ENCODE data around the gene ARL4D. TPM values are rescaled to one million over a fixed set of nuclear protein-coding genes. Genes with fewer than 3 reads are reported as not detected.

The ARL4D gene
- total RNA-seq, 1 donor from 2014 or later: 25.0 TPM

- no peak for DNase-seq (ENCODE audit: low spot score)
Observed at GRCh38 chr17:43427362-43428043, 28.7 kb downstream of the ARL4D start.

- DNase-seq (ENCODE audit: low spot score): no peak
Observed at GRCh38 chr17:43428524-43428923, 29.7 kb downstream of the ARL4D start.

GRCh38 chr17:43430936-43431713 lies 32.3 kb downstream of the ARL4D start:
- no peak for DNase-seq (ENCODE audit: low spot score)

- no peak for DNase-seq (ENCODE audit: low spot score)
Observed at GRCh38 chr17:43431714-43432523, 33.1 kb downstream of the ARL4D start.

DNA sequence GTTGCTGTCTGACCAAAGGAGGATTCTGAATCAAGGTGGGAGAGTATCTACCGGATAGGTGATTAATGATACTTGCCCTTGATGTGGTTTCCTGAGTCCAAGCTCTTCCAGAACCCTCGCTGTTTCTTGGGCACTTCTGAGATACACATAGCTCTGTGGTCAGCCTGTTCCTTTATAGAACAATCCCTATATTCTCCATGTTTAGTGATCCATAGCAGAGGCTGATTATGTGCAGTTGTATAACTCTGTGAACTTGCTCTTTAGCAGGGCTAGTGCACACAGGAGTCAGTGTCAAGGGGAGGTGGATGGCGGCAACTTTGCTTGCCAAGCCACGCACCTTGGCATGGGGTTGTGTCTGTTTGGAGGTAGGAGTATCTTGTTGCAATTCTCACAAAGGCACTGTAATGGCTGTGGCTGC lies 36.1 kb downstream of the ARL4D start:
- no peak for DNase-seq (ENCODE audit: low spot score)

DNA sequence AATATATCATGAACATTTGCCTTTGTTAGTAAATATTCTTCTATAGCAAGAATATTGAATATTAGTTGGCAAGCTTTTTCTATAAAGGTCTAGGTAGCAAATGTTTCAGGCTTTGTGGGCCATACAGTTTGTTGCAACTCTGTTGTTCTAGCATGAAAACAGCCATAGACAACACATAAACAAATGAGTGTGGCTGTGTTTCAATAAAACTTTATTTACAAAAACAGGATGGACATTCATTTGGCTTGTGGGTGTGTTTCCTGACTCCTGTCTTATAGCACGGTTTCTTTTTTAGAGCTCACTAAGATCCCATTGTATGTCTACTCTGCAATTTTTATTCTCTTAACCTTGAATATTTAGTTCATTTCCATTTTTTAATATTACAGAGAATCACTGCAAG lies 39.0 kb downstream of the ARL4D start:
- DNase-seq (ENCODE audit: low spot score): no peak

- DNase-seq (ENCODE audit: low spot score): no peak
Observed at GRCh38 chr17:43438626-43439025, 39.8 kb downstream of the ARL4D start.

DNA sequence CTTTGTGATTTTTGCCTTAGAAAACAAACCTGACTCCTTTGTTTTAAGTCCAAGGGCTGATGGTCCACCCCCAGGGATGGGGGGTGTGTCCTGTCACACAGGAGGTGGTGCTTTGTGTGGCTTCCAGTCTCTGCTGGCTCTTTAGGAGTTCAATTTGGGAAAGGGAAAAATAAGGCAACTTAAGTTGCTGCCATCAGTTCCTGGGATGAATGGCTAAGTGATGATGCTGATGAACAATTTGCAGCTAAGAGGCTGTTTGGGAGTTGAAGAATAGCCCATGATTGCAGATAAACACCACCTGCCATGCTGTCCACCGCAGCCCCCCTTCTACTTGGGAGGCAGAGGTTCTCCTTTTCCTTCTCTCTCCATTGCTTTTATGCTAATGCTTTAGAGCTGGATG lies 40.2 kb downstream of the ARL4D start:
- DNase-seq (ENCODE audit: low spot score): no peak

DNA sequence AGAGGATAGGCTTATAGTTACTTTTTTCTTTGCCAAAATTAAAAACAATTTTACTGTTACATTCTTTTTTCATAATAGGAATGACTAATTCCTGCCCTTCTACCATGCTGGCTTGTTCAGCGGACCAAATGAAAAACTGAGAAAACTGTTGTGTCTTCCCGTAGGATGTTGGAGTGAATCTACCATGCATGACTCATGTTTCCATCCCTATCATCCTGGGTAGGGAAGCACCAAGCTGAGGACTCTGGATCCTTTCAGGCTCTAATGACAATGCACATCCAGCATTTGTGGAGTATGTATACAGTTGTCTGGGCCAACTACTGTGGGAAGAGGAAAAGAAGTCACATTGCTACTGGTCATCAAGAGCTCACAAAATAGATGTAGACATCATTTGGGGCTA lies 43.9 kb downstream of the ARL4D start:
- no peak for DNase-seq (ENCODE audit: low spot score)

- DNase-seq (ENCODE audit: low spot score): no peak
Observed at GRCh38 chr17:43443381-43443780, 44.6 kb downstream of the ARL4D start.

DNA sequence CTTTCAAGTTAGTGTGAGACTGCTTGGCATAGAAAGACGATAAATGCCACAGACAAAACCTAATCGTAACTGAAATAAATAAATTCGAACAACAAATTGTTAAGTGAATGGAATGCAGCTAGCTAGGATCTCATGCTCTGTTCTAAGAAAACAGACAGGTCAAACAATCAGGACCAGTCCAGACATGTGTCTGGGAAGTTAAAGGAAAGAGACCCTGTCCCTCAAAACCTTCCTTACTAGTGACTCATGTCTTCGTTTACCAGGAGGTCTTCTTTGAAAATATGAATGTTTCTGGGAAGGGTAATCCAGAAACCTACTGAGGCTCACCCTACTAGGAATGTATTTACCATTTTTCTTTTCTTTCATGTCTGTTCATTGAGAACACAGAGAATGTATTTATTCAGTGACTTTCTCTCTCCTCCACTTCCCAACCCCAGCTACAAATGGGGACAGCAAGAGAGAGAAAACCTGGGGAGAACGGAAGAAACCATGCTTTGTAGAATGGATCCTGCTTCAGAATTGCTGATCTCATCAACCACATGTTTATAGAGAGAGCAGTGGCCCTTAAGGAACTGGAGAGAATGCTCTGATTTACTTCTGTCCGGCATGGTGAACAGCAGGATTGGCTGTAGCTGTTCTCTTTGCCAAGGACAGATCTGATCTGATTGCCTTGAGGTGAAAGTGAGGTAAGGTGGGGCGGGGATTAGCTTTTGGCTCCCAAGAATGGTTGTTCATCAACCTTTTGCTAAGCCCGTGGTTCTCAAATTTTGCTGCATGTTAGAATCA lies 45.6 kb downstream of the ARL4D start:
- DNase-seq (ENCODE audit: low spot score): peak; percentile 53

GRCh38 chr17:43445009-43445589 lies 46.3 kb downstream of the ARL4D start:
- no peak for DNase-seq (ENCODE audit: low spot score)

DNA sequence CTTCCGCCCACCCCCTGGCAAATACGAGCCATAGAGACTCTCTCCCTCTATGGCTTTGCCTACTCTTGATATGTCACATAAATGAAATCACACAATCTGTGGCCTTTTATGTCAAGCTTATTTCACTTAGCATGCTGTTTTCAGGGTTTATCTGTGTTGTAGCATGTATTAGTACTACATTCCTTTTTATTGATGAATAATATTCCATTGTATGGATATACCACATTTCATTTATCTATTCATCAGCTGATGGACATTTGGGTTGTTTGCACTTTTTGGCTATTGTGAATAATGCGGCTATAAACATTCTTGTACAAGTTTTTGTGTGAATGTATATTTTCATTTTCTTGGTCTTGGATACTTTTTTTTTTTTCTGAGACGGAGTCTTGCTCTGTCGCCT lies 48.0 kb downstream of the ARL4D start:
- no peak for DNase-seq (ENCODE audit: low spot score)

DNA sequence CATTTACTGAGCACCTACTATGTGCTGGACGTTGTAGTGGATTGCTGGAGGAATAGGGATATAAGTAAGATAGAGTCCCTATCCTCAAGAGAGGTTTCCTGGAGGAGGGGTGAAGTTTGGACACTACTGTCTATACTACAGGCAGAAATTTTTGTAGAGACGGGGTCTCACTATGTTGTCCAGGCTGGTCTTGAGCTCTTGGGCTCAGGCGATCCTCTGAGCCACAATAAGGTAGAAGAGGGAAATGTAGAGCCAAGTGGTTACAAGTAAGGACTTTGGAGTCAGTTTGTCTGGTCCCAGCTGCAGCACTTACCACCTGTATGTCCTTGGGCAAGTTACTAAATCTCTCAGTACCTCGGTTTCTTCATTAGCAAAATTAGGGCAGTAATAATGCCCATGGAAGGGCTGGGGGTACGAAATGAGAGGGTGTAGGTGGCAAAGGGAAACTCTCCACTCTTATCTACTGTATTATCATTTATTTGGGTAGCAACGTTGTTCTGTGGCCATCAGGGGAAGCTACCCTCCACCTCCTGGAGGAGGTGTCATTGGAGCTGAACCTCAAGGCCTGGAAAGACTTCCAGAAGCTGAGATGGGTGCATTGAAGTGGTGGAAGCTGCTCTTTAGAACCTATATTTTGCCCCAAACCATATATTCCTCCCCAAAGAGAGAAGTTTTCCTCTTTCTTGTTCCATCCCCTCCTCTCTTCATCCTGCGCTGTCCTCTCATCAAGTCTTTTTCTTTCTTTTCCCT lies 50.1 kb downstream of the ARL4D start:
- no peak for DNase-seq (ENCODE audit: low spot score)

- no peak for DNase-seq (ENCODE audit: low spot score)
Observed at GRCh38 chr17:43449470-43450248, 50.9 kb downstream of the ARL4D start.
